CD8-positive, alpha-beta memory T cell (primary cell): ENCODE data around the gene RAB11B. TPM values are rescaled to one million over a fixed set of nuclear protein-coding genes. Genes with fewer than 3 reads are reported as not detected.
"Not testable (repeated sequence)": the region's sequence is repeated elsewhere in the genome, so short reads cannot be mapped to it uniquely, and the experiment has no call there.

Experiments used
- CTCF ChIA-PET: fragments of 350-600 bp; sonication (Branson Sonifier 250); formaldehyde crosslinking; loops from one replicate; lab custom pipeline; 2021; ENCODE audit warnings: antibody characterized with exemption; lab: Charles Lee
- POLR2A ChIA-PET: fragments of 350-600 bp; sonication (Branson Sonifier 250); formaldehyde crosslinking; loops from one replicate; lab custom pipeline; 2021; ENCODE audit warnings: antibody characterized with exemption; lab: Charles Lee
- DNase-seq, 5 donors: peaks; one replicate each; pipeline versions ENCODE4 v3.0.0 to v3.0.0-alpha.2; 2020 to 2022; ENCODE audit warnings: mixed read lengths in 1 of 5
- H3K27ac ChIP-seq: one replicate; pipeline ENCODE4 v1.7.0; 2013; ENCODE audit warnings: low read depth, mild to moderate bottlenecking, low read length, moderate library complexity
- H3K27me3 ChIP-seq: 2 replicates; pipeline ENCODE4 v1.7.0; 2013; ENCODE audit warnings: low read length, mild to moderate bottlenecking; ENCODE audit not compliant: insufficient read depth, poor library complexity, severe bottlenecking
- H3K36me3 ChIP-seq: 2 replicates; pipeline ENCODE4 v1.7.0; 2013; ENCODE audit warnings: mild to moderate bottlenecking, low read length, moderate library complexity; ENCODE audit not compliant: insufficient read depth
- H3K4me1 ChIP-seq: 2 replicates; pipeline ENCODE4 v1.7.0; 2013; ENCODE audit warnings: mild to moderate bottlenecking, low read length, moderate library complexity; ENCODE audit not compliant: insufficient read depth
- H3K4me3 ChIP-seq: 2 replicates; pipeline ENCODE4 v1.7.0; 2013; ENCODE audit warnings: mild to moderate bottlenecking, low read length
- H3K9me3 ChIP-seq: 2 replicates; pipeline ENCODE4 v1.7.0; 2013; ENCODE audit warnings: mild to moderate bottlenecking, low read length
- H3K27ac Mint-ChIP-seq, 8 donors: one replicate each; pipeline ENCODE4 v1.8.0; 2020 to 2021; ENCODE audit warnings: mixed read lengths in 8 of 8, mild to moderate bottlenecking in 6 of 8, inconsistent platforms in 3 of 8, moderate library complexity in 3 of 8
- H3K27me3 Mint-ChIP-seq, 2 donors: one replicate each; pipeline ENCODE4 v1.8.0; 2020 to 2021; ENCODE audit warnings: mixed read lengths in 2 of 2, mild to moderate bottlenecking in 1 of 2, moderate library complexity in 1 of 2
- H3K36me3 Mint-ChIP-seq, 3 donors: one replicate each; pipeline ENCODE4 v1.8.0; 2020 to 2021; ENCODE audit warnings: mixed read lengths in 3 of 3, inconsistent platforms in 1 of 3, mild to moderate bottlenecking in 1 of 3
- H3K4me1 Mint-ChIP-seq, 3 donors: one replicate each; pipeline ENCODE4 v1.8.0; 2020 to 2021; ENCODE audit warnings: mixed read lengths in 3 of 3, inconsistent platforms in 1 of 3, mild to moderate bottlenecking in 1 of 3
- H3K4me3 Mint-ChIP-seq, 7 donors: one replicate each; pipeline ENCODE4 v1.8.0; 2020 to 2021; ENCODE audit warnings: mixed read lengths in 7 of 7, mild to moderate bottlenecking in 6 of 7, moderate library complexity in 4 of 7, inconsistent platforms in 2 of 7
- H3K9me3 Mint-ChIP-seq, 5 donors: one replicate each; pipeline ENCODE4 v1.8.0; 2020 to 2022; ENCODE audit warnings: mixed read lengths in 5 of 5, mild to moderate bottlenecking in 3 of 5, moderate library complexity in 2 of 5, inconsistent platforms in 1 of 5
- polyA plus RNA-seq: library from polyadenylated mRNA; unstranded; fragments of 300-500 nt; fragmentation: Illumina TruSeq; gene quantifications from one replicate; pipeline ENCODE4 v1.2.3, GENCODE V29; 2021
- total RNA-seq, 2 experiments: library from RNA; stranded (reverse); gene quantifications; one replicate each; pipeline ENCODE4 v1.2.3, GENCODE V29; 2021

Gene RAB11B
- total and polyA plus RNA-seq, 3 experiments from 2014 or later = 61.7 to 87.4 (median 69.7) TPM

GRCh38 chr19:8386419-8386818, 3.7 kb upstream of the RAB11B start:
- Mint-ChIP-seq H3K4me1 (peaks cover 7 to 17% (median 11%) of the 10 kb centered on the region in 3 donors), H3K4me3 (peak overlapping the region in 1 of 7 donors; percentile 57)
- H3K27ac ChIP-seq, H3K36me3 ChIP-seq, H3K9me3 Mint-ChIP-seq, H3K27me3 ChIP-seq, H3K27ac Mint-ChIP-seq, H3K4me3 ChIP-seq, H3K4me1 ChIP-seq, POLR2A ChIA-PET, H3K36me3 Mint-ChIP-seq, H3K9me3 ChIP-seq, H3K27me3 Mint-ChIP-seq, DNase-seq: not testable (repeated sequence)
- CTCF ChIA-PET = interaction anchor here (0.6 kb wide), 1 partner anchor 70 kb away, joined by 4 read pairs; no protein-coding TSS in a partner anchor

GRCh38 chr19:8386990-8387389, 3.2 kb upstream of the RAB11B start:
- Mint-ChIP-seq H3K9me3 (no peaks in the 10 kb centered on the region), H3K27me3 (no peaks in the 10 kb centered on the region), H3K27ac (peak overlapping the region in 1 of 8 donors; percentile 21), H3K4me1 (peaks cover 13 to 22% (median 15%) of the 10 kb centered on the region in 3 donors), H3K4me3 (peak overlapping the region in 1 of 7 donors; percentile 57), H3K36me3 (peaks cover 0 to 6% (median 0%) of the 10 kb centered on the region in 3 donors)
- Histone ChIP-seq H3K36me3 (no peaks in the 10 kb centered on the region), H3K4me3 (no peak overlapping the region), H3K27me3 (no peaks in the 10 kb centered on the region), H3K4me1 (peaks cover 13% of the 10 kb centered on the region), H3K9me3 (no peaks in the 10 kb centered on the region), H3K27ac (no peak overlapping the region)
- ChIA-PET POLR2A (no interaction called here), CTCF (no interaction called here)
- DNase-seq = no peak

DNA sequence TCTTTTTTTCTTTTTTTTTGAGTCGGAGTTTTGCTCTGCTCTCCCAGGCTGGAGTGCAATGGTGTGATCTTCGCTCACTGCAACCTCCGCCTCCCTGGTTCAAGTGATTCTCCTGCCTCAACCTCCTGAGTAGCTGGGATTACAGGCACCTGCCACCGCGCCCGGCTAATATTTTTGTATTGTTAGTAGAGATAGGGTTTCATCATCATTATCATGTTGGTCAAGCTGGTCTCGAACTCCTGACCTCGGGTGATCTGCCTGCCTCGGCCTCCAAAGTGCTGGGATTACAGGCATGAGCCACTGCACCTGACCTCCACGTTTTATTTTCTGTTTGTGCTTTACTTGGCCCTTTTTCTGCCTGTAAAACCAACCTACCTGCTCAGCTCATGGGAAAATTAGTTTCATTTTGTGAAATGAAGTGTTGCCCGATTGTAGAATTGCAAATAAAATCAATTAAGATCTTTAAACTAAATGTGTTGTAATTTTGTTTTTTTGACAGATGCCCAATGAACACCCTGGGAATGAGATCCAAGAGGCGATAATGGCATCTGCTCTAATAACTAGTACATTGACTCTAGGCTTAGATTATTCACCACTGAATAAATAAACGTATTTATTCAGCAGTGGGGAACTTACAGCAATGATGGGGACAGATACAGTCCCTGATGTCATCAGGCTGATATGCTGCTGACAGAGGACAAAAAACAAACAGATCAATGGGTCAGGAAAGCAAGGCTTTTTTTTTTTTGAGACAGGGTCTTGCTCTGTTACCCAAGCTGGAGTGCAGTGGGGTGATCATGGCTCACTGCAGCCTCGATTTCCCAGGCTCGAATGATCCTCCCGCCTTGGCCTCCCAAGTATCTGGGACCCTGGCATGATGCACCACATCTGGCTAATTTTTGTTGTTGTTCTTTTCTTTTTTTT, 2.2 kb upstream of the RAB11B start:
- Histone ChIP-seq H3K36me3 (no peaks in the 10 kb centered on the region), H3K4me3 (no peak overlapping the region), H3K27me3 (no peaks in the 10 kb centered on the region), H3K27ac (no peak overlapping the region), H3K9me3 (no peaks in the 10 kb centered on the region), H3K4me1 (peaks cover 14% of the 10 kb centered on the region)
- no peaks in the 10 kb centered on the region for H3K9me3 Mint-ChIP-seq
- no peak for DNase-seq
- POLR2A ChIA-PET = interaction anchor here (0.7 kb wide), 1 partner anchor 67 kb away, joined by 3 read pairs; the partner anchor contains the start of genes NDUFA7 and RPS28
- peaks cover 19 to 30% (median 20%) of the 10 kb centered on the region in 3 donors for H3K4me1 Mint-ChIP-seq
- CTCF ChIA-PET = interaction anchor here (0.8 to 0.9 kb wide), 2 partner anchors 10 to 14 kb away, joined by 3 read pairs; no protein-coding TSS in a partner anchor
- peaks cover 0 to 8% (median 0%) of the 10 kb centered on the region in 3 donors for H3K36me3 Mint-ChIP-seq
- no peaks in the 10 kb centered on the region for H3K27me3 Mint-ChIP-seq
- peak overlapping the region in 1 of 8 donors; percentile 78 for H3K27ac Mint-ChIP-seq
- peak overlapping the region in 4 of 7 donors; percentile 4 to 68 (median 60) for H3K4me3 Mint-ChIP-seq

GRCh38 chr19:8388612-8388958, 1.6 kb upstream of the RAB11B start:
- DNase-seq = no peak
- CTCF ChIA-PET = interaction anchor here (0.8 kb wide), 1 partner anchor 15 kb away, joined by 3 read pairs; no protein-coding TSS in a partner anchor
- POLR2A ChIA-PET = interaction anchor here (0.7 kb wide), 1 partner anchor 67 kb away, joined by 3 read pairs; the partner anchor contains the start of genes NDUFA7 and RPS28
- Histone ChIP-seq H3K27ac (no peak overlapping the region), H3K27me3 (no peaks in the 10 kb centered on the region), H3K4me3 (no peak overlapping the region), H3K9me3 (no peaks in the 10 kb centered on the region), H3K4me1 (peaks cover 14% of the 10 kb centered on the region), H3K36me3 (no peaks in the 10 kb centered on the region)
- Mint-ChIP-seq H3K4me3 (peak overlapping the region in 2 of 7 donors; percentile 28 to 41), H3K4me1 (peaks cover 20 to 36% (median 23%) of the 10 kb centered on the region in 3 donors), H3K9me3 (no peaks in the 10 kb centered on the region), H3K36me3 (peaks cover 0 to 9% (median 0%) of the 10 kb centered on the region in 3 donors), H3K27me3 (no peaks in the 10 kb centered on the region), H3K27ac (peak overlapping the region in 1 of 8 donors; percentile 22)

DNA sequence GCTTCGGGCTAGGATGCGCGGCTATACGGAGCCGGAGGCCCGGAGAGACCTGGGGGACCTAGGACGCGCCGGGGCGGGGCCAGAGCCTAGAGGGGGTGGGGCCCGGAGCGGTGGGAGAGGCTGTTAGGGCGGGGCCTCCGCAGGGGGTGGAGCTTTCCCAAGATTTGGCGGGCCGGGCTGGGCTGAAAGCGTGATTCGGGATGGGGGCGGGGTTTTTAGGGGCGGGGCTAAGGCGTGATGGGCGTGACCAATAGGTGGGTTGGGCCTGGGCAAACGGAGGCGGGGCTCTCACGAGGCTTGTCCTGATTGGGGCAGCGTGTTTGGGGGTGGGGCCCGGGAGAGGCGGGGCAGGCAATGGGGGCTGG, 439 bp downstream of the RAB11B start:
- H3K27me3 ChIP-seq = no peaks in the 10 kb centered on the region
- Mint-ChIP-seq H3K27me3 (no peaks in the 10 kb centered on the region), H3K4me3 (peak overlapping the region; percentile 88 to 97 (median 91)), H3K27ac (peak overlapping the region; percentile 76 to 98 (median 90)), H3K4me1 (peaks cover 22 to 52% (median 27%) of the 10 kb centered on the region in 3 donors), H3K9me3 (no peaks in the 10 kb centered on the region), H3K36me3 (peaks cover 0 to 13% (median 0%) of the 10 kb centered on the region in 3 donors)
- H3K36me3 ChIP-seq = no peaks in the 10 kb centered on the region
- H3K27ac ChIP-seq = peak overlapping the region; percentile 95
- no peaks in the 10 kb centered on the region for H3K9me3 ChIP-seq
- CTCF ChIA-PET = interaction anchor here (0.5 to 1.7 kb wide), 3 partner anchors 23 to 583 kb away, joined by 3 to 6 read pairs (median 6); partner anchors contain the start of gene MARCHF2
- peak overlapping the region; percentile 79 for H3K4me3 ChIP-seq
- H3K4me1 ChIP-seq = peaks cover 14% of the 10 kb centered on the region
- peak; percentile 85 to 90 (median 87) for DNase-seq
- POLR2A ChIA-PET = interaction anchor here (0.5 to 1.5 kb wide), 3 partner anchors 23 to 483 kb away, joined by 3 to 4 read pairs (median 3); partner anchors contain the start of gene MARCHF2

- POLR2A ChIA-PET = no interaction called here
- no peaks in the 10 kb centered on the region for H3K9me3 ChIP-seq
- Mint-ChIP-seq H3K27me3 (no peaks in the 10 kb centered on the region), H3K4me3 (peak overlapping the region; percentile 88 to 97 (median 91)), H3K27ac (peak overlapping the region; percentile 60 to 98 (median 90)), H3K4me1 (peaks cover 29 to 59% (median 33%) of the 10 kb centered on the region in 3 donors), H3K9me3 (no peaks in the 10 kb centered on the region), H3K36me3 (peaks cover 0 to 17% (median 0%) of the 10 kb centered on the region in 3 donors)
- DNase-seq = no peak
- peaks cover 14% of the 10 kb centered on the region for H3K4me1 ChIP-seq
- H3K27me3 ChIP-seq = no peaks in the 10 kb centered on the region
- peak overlapping the region; percentile 95 for H3K27ac ChIP-seq
- CTCF ChIA-PET = interaction anchor here (1.1 to 1.3 kb wide), 3 partner anchors 25 to 189 kb away, joined by 3 to 5 read pairs (median 3); no protein-coding TSS in a partner anchor
- H3K4me3 ChIP-seq = peak overlapping the region; percentile 37
- H3K36me3 ChIP-seq = no peaks in the 10 kb centered on the region
These were observed 1.2 kb downstream of the RAB11B start for GRCh38 chr19:8391198-8392016.

- H3K4me1 Mint-ChIP-seq = peaks cover 35 to 66% (median 40%) of the 10 kb centered on the region in 3 donors
- peaks cover 0 to 21% (median 0%) of the 10 kb centered on the region in 3 donors for H3K36me3 Mint-ChIP-seq
- Histone ChIP-seq H3K4me1 (peaks cover 19% of the 10 kb centered on the region), H3K9me3 (no peaks in the 10 kb centered on the region), H3K36me3 (no peaks in the 10 kb centered on the region), H3K27me3 (no peaks in the 10 kb centered on the region), H3K4me3 (no peak overlapping the region), H3K27ac (no peak overlapping the region)
- no peak for DNase-seq
- peak overlapping the region in 6 of 7 donors; percentile 28 to 97 (median 73) for H3K4me3 Mint-ChIP-seq
- ChIA-PET CTCF (interaction anchor here (0.7 to 1.3 kb wide), 6 partner anchors 21 to 1722 kb away, joined by 3 to 5 read pairs (median 3); partner anchors contain the start of genes MARCHF2 and TNFSF14), POLR2A (no interaction called here)
- H3K9me3 Mint-ChIP-seq = no peaks in the 10 kb centered on the region
- H3K27me3 Mint-ChIP-seq = no peaks in the 10 kb centered on the region
- peak overlapping the region in 7 of 8 donors; percentile 43 to 89 (median 73) for H3K27ac Mint-ChIP-seq
These were observed 1.9 kb downstream of the RAB11B start for GRCh38 chr19:8392017-8392591.
